ENCODE results near the gene LPCAT1. TPM values are rescaled to one million over a fixed set of nuclear protein-coding genes. Genes with fewer than 3 reads are reported as not detected.
"Not testable (repeated sequence)": the region's sequence is repeated elsewhere in the genome, so short reads cannot be mapped to it uniquely, and the experiment has no call there.

LPCAT1 gene
- total RNA-seq, 1 experiment from 2014 or later, result 20.9 TPM

DNA sequence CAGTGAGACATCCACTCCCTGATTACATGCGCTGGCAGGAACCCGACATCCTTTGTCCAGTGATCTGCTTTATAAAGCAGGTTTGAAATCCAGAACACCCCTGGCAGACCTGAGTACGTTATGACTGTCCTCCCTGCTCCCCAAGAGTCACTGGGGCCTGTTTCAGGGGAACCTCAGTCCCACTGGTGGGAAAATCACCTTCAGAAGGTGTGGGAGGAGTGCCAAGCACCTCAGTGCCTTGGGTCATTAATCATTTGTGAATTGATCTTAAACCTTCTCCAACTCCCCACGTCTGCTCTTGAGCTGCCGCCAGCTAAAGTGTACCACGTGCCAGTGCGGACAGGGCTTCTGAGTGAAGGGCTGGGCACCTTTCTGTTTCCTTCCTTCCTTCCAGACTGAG lies 94.7 kb downstream of the LPCAT1 start:
- no peak for DNase-seq (ENCODE audit: low read depth)

GRCh38 chr5:1428107-1428506 lies 95.7 kb downstream of the LPCAT1 start:
- DNase-seq (ENCODE audit: low read depth), result no peak

DNA sequence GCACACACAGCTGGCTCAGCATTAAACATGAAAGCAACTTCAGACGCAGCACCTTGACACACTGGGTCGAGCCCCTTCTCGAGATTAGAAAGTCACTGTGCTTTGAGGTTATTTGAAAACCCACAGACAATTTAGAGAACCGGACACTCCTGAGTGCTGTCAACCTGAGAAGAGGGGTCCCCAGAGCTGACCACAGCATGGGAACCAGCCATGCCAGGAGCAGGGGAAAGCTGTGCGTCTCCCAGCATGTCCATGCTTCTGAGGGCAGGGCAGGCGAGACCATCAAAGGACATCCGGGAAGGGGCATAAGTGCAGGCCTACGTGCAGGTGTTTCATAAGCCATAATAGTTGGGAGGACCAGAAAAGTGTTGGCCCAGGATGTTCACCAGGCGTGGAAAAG lies 99.0 kb downstream of the LPCAT1 start:
- DNase-seq (ENCODE audit: low read depth), result no peak

DNA sequence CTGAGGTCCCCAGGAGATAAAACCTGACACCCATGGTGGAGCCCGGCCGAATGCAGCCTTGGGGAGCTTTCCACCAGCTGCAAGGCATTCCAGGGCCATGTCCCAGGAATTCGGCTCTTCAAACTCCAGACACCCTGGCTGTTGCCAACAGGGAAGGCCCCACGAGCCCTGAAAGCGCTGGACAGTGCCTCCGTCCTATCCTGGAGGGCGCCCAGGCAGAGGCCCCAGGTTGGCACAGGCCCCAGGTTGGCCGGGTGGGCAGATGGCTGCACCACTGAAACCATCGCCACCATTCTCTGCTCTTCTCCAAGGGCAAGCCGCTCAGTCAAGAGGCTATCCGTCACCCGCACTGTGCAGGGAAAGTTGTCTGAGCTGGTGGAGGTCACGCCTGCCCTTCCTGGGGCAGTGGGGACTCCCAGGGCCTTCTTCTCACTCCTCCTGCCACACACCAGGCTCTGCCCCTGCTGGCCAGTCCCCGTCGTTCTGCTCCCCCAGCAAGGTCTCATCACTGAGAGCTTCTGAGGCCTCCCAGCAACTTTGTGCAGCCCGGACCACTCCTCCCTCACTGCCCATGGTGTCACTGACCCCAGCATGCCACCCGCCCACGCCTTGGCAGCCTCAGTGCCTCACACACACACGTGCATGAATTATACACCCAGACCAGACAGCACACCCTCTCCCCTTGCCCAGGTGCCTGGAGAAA lies 99.7 kb downstream of the LPCAT1 start:
- DNase-seq (ENCODE audit: low read depth), result no peak

DNA sequence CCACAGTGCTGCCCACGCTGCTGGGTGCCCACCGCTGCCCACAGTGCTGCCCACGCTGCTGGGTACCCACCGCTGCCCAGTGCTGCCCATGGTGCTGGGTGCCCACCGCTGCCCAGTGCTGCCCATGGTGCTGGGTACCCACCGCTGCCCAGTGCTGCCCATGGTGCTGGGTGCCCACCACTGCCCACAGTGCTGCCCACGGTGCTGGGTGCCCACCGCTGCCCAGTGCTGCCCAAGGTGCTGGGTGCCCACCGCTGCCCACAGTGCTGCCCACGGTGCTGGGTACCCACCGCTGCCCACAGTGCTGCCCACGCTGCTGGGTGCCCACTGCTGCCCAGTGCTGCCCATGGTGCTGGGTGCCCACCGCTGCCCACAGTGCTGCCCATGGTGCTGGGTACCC lies 101.2 kb downstream of the LPCAT1 start:
- not testable (repeated sequence) for DNase-seq (ENCODE audit: low read depth)

- no peak for DNase-seq (ENCODE audit: low read depth)
Measured at GRCh38 chr5:1421521-1422341, 102.0 kb downstream of the LPCAT1 start.

DNA sequence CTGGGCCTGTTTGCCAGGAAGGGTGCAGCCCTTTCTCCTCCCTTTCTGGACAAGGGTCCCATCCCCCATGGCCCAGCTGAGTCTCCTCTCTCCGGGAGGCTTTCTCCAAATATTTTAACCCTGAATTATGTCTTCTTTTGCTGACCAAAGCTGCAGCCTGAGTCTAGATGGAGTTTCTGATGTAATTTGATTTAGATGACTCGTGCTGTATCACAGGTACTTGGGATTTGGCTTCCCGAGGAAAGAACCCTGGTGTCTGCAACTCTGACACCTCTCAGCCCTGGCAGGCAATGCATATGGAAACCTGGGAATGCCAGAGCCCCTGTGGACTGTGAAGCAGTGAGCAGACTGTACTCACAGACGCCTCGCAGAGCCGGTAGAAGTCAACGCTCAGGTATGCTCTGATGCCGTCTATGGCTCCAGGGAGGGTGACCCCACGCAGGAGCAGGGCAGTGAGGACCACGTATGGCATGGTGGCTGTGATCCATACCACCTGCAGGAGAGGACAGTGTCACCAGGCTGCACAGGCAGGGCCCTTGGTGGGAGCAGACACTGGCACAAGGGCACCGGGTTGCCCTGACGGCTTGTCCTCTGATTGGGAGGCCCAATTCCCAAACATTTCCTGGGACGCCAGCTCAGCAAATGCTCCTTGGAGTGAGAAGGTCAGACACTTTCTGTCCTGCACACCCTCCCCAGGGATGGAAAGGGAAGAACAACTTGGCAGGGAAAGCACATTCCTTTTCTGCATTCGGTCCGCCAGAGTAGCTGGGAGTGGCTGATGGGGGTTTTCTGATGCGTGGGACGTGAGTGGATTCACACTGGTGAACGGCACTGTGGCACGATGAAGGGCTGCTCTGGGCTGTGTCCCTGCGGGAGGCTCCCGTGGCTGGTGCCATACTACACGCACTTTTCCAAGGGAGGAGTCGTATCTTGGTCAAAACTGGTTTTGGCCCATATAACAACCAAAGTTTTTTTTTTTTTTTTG lies 103.3 kb downstream of the LPCAT1 start:
- DNase-seq (ENCODE audit: low read depth), result no peak

DNA sequence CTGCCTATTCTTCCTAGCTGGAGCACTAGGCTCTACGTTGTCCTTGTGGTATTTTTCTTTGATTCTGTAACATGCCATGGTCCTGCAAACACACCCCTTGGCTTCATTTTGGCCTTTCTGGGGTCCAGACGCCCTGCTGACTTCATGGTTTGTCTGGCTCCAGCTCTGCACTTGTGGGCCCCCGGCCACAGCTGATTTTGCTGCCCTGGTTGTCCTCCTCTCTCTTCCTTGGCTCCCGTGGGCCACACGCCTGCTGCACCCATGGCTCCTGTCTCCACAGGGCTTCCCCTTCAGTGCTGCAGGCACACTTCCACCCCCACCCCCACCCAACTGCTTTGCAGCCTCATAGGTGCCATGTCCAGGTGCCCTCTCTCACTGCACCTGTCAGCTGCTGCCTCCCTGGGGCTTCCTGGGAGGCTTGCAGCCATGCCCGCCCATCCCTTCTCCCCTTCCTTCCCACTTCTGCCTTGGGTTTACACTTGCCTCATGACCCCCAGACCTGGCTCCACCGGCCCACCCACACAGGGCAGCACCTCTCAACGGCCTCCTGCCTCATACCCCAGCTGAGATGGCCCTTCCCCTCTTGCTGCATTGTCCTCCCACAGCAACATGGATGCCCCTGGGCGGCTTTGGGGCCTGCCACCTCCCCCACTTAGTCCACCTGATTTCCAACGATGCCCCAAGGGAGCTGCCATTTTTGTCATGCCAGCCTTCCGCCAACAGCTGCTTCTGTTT lies 104.1 kb downstream of the LPCAT1 start:
- DNase-seq (ENCODE audit: low read depth), result no peak

DNA sequence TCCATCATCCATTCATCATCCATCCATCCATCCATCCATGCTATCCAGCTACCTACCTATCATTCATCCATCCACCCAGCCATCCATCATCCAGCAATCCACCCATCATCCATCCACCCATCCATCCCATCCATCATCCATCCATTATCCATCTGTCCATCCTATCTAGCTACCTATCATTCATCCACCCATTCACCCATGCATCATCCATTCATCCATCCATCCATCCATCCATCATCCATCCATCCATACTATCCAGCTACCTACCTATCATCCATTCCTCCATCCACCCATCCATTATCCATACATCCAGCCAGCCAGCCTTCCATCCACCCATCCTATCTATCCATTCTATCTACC lies 104.9 kb downstream of the LPCAT1 start:
- no peak for DNase-seq (ENCODE audit: low read depth)

DNA sequence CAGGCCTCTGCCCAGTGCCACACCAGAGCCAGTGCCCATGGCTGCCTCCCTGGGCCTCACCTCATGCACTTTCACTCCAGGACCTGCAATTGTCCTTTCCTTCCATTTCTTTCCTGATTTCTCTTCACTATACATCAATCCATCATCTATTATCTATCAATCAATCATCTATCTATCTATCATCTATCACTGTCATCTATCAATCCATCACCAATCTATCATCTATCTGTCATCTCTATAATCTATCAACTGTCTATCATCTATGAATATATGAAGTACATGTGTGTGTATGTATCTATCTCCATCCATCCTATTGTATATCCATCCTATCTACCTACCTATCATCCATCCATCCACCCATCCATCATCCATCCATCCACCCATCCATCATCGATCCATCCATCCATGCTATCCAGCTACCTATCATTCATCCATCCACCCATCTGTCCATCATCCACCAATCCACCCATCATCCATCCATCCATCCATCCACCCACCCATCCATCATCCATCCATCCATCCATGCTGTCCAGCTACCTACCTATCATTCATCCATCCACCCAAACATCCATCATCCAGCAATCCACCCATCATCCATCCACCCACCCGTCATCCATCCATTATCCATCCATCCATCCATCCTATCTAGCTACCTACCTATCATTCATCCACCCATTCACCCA lies 105.4 kb downstream of the LPCAT1 start:
- no peak for DNase-seq (ENCODE audit: low read depth)

DNA sequence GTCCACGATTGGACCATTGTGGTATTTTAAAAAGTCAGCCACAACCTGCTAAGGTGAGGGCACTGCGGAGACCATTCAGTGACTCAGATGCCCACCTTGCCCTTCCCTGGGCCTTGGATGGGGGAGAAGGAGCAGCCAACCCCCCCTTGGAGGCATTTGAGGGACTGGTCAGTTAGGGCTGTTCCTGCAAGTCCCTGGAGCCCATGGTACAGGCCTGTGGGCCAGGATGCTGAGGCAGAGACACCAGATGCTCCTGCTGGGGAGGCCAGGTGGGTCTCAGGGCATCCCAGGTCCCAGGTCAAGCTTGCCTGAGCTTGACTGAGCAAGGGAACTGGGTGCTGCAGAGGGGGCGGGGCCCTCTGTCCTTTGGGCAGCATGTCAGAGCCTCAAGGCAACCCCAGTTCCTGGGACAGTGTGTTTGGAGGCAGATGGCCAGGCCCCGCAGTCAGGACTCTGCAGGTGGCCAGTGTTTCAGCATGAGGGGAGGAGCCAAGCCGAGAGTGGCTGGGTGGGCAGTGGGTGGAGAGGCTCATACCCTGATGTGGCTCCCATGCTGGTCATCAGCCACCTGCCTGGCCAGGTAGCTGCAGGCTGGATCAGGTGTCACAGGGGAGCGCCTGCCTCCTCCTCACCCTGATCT lies 106.1 kb downstream of the LPCAT1 start:
- no peak for DNase-seq (ENCODE audit: low read depth)

- DNase-seq (ENCODE audit: low read depth), result no peak
Measured at GRCh38 chr5:1416856-1417469, 106.8 kb downstream of the LPCAT1 start.

- no peak for DNase-seq (ENCODE audit: low read depth)
Measured at GRCh38 chr5:1415626-1416360, 108.0 kb downstream of the LPCAT1 start.

DNA sequence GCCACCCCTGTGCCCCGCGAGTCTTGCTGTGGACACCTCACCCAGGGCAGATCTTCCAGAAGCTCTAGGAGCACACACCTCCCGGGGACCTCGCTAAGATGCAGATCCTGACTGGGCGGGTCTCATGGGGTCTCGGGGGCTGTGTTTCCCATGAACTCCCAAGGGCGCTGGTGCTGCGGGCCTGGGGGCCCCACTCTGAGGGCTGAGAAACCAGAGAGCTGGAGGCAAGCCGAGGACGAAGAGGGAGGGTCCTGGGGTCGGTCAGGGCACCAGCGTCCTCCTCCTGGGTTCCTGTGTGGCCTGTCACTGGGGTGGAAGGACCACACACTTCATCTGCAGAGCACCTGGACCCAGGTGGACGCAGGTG lies 108.7 kb downstream of the LPCAT1 start:
- DNase-seq (ENCODE audit: low read depth), result no peak

- peak; percentile 19 for DNase-seq (ENCODE audit: low read depth)
Measured at GRCh38 chr5:1414311-1415058, 109.3 kb downstream of the LPCAT1 start.

GRCh38 chr5:1413611-1414241 lies 110.0 kb downstream of the LPCAT1 start:
- no peak for DNase-seq (ENCODE audit: low read depth)

DNA sequence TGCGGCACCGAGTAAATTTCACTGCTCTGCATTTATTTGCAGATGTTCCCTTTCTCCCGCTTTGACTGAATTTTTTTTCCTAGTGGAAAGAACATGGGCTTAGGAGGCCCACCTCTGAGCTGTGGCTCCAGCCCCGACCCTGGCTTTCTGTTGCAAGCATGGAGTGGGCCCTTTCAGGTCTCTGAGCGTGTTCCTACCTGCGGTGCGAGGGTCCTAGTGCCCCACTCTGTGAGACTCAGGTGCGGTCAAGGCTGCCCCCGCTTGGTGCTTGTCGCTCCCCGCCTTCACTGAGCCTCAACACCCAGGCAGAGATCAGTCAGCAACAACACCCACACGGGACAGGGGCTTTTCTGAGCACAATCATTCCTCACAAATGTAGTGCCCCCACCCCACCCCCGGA lies 110.5 kb downstream of the LPCAT1 start:
- no peak for DNase-seq (ENCODE audit: low read depth)

GRCh38 chr5:1412621-1413020 lies 111.1 kb downstream of the LPCAT1 start:
- no peak for DNase-seq (ENCODE audit: low read depth)
